Measurements from ENCODE around the gene FGF7. TPM values are rescaled to one million over a fixed set of nuclear protein-coding genes. Genes with fewer than 3 reads are reported as not detected.
"Not testable (repeated sequence)": the region's sequence is repeated elsewhere in the genome, so short reads cannot be mapped to it uniquely, and the experiment has no call there.

Gene FGF7
- total and polyA plus RNA-seq, 5 experiments from 2014 or later, result 0.02 to 0.25 (median 0.23) TPM; not detected in 2

DNA sequence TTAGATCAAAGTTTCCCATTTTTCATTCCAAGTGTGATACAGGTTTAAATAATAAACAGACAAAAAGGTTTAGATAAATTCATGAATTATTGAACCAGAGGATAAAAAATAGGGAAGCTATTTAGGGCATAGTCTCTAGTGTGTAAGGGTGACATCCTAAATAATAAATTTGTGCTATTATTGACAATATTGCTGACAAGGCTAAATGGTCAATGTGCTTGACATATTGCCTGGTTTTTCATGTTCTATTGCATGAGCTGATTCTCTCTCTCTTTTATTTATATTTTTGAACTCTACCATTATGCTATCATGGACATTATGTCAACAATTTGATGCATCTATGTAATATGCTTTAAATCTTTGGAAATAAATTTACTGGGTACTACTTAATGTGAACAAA lies 55.9 kb downstream of the FGF7 start:
- H3K36me3 Mint-ChIP-seq, DNase-seq, H3K4me3 Mint-ChIP-seq, H3K27me3 Mint-ChIP-seq, H3K27ac Mint-ChIP-seq, H3K9me3 Mint-ChIP-seq, H3K4me1 Mint-ChIP-seq, ATAC-seq, POLR2A ChIA-PET: not testable (repeated sequence)

DNA sequence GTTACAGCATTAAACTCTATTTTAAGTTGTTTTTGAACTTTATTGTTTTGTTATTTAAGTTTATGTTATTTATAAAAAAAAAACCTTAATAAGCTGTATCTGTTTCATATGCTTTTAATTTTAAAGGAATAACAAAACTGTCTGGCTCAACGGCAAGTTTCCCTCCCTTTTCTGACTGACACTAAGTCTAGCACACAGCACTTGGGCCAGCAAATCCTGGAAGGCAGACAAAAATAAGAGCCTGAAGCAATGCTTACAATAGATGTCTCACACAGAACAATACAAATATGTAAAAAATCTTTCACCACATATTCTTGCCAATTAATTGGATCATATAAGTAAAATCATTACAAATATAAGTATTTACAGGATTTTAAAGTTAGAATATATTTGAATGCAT lies 62.4 kb downstream of the FGF7 start:
- H3K27ac Mint-ChIP-seq, POLR2A ChIA-PET, H3K4me3 Mint-ChIP-seq, H3K36me3 Mint-ChIP-seq, DNase-seq, H3K9me3 Mint-ChIP-seq, ATAC-seq, H3K4me1 Mint-ChIP-seq, H3K27me3 Mint-ChIP-seq: not testable (repeated sequence)

DNA sequence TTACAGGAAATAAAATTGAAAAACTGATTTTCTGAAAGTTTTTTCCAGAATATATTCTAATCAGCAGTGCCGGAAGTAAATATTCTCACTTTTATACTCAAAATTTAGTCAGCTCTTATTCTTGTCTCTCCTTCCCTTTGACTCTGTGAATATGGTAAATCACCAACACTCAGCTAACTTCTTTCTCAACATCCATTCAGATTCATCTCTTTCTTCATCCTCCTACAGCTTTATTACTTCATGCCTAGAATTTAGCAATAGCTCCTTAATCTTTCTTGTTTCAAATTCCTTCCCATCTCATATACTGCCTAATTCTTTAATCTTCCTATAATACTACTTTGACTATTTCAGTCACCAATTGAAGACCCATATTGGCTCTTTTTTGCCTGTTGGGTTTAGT lies 67.9 kb downstream of the FGF7 start:
- no peak for ATAC-seq
- POLR2A ChIA-PET, result no interaction called here

DNA sequence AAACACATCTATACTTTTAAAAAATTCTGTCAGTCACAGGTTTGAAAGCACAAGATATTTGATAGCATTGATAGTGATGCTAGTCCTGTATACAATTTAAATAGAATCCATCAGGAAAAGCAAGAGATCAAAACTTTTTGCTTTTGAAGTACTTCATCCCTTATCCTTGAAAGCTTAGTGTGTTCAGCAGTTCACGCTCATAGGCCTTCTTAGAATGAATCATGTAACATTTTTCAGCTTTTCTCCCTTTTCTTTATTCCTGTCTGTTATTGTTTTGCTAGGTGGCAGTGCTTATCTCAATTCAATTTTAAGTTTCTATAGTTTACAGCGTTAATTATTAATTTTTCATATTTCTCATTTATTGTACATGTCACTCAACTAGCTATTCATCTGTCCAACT lies 69.1 kb downstream of the FGF7 start:
- POLR2A ChIA-PET, result no interaction called here
- no peak overlapping the region for H3K27ac Mint-ChIP-seq
- no peak for DNase-seq

More for the DNA sequence above, 67.9 kb downstream of the FGF7 start:
- Mint-ChIP-seq H3K4me3 (no peak overlapping the region), H3K36me3 (no peaks in the 10 kb centered on the region), H3K27ac (no peak overlapping the region), H3K9me3 (no peaks in the 10 kb centered on the region), H3K4me1 (no peaks in the 10 kb centered on the region), H3K27me3 (peaks cover 0 to 4% (median 0%) of the 10 kb centered on the region in 5 donors)
- DNase-seq, result no peak

DNA sequence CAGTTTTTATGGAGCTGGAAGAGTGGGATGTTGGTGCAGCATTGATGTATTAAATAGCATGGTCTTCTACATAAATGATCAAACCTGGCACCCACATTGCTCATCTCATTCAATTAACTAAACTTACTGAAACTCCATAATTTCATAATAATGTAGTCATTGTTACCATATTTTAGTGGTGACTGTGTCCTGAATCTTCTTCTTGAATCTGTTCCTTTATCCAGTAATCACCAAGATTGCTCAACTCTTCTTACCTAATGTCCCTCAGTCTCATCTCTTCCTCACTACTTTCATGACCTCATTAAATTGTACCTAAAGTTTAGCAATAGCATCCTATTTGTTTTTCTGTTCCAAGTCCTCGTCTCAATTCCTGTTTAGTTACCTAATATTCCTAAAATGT lies 69.8 kb downstream of the FGF7 start:
- peaks cover 0 to 4% (median 0%) of the 10 kb centered on the region in 5 donors for H3K27me3 Mint-ChIP-seq
- ATAC-seq (no peak), DNase-seq (no peak)
- H3K4me1 Mint-ChIP-seq, result no peaks in the 10 kb centered on the region
- no peak overlapping the region for H3K4me3 Mint-ChIP-seq
- no peaks in the 10 kb centered on the region for H3K9me3 Mint-ChIP-seq
- POLR2A ChIA-PET, result no interaction called here
- H3K36me3 Mint-ChIP-seq, result no peaks in the 10 kb centered on the region
- H3K27ac Mint-ChIP-seq, result no peak overlapping the region

More for the DNA sequence above, 69.1 kb downstream of the FGF7 start:
- no peaks in the 10 kb centered on the region for H3K9me3 Mint-ChIP-seq
- no peak overlapping the region for H3K4me3 Mint-ChIP-seq
- no peak for ATAC-seq
- H3K27me3 Mint-ChIP-seq, result peaks cover 0 to 4% (median 0%) of the 10 kb centered on the region in 5 donors
- H3K4me1 Mint-ChIP-seq, result no peaks in the 10 kb centered on the region
- no peaks in the 10 kb centered on the region for H3K36me3 Mint-ChIP-seq

DNA sequence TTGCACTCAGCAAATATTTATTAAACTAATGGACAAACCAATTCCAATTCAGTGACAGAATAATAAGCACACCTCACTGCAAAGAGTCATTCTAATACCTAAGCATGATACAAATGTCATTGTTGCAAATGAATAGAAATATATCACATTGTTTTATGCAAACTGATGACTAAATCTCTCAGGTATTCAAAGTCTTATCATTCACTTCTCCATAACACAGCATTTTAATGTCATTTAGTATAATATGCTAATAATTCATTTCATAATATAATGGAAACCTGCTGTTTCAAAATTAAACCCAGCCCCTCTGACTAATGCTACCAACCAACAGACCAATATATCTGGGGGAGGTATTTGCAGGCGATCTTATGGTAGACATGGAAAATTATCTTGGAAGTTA lies 71.8 kb downstream of the FGF7 start:
- DNase-seq (no peak), ATAC-seq (no peak)
- Mint-ChIP-seq H3K4me3 (no peak overlapping the region), H3K4me1 (no peaks in the 10 kb centered on the region), H3K27ac (no peak overlapping the region), H3K36me3 (no peaks in the 10 kb centered on the region), H3K9me3 (no peaks in the 10 kb centered on the region), H3K27me3 (peaks cover 0 to 4% (median 0%) of the 10 kb centered on the region in 5 donors)
- POLR2A ChIA-PET, result no interaction called here

DNA sequence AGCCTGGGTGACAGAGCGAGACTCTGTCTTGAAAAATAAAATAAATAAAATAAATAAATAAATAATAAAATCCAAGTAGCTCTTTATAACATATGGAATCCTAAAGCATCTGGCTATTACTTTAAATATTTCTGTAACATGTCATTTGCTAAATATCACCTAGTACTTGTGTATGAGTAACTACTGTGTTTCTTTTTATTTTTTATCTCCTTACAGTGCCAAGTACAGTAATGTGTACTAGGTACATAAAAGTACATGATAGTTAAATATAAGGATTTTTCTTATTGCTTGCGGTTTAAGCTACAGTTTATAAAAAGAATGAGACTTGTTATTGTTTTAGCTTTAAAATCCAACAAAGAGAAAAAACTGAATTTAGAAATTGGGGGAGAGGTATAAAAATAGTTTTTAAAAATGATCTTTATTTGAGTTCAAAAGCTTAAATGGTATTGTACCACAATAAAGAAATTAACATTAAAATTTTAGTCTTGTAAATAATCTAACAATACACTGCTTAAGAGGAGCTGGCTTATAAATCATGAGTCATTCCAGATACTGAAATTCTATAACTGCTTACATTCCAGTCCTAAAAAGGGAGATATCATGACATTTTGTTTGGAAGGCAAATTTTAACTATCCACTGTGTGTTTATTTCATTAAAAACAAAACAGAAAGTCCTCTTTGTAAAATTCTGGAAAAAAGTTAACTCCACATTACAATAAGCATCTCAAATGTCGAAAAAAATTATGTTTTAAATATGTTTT lies 73.1 kb downstream of the FGF7 start:
- H3K9me3 Mint-ChIP-seq, result peaks cover 0 to 9% (median 5%) of the 10 kb centered on the region in 9 donors
- no peak for DNase-seq
- no peak for ATAC-seq
- POLR2A ChIA-PET, result no interaction called here
- H3K4me3 Mint-ChIP-seq, result no peak overlapping the region
- no peaks in the 10 kb centered on the region for H3K4me1 Mint-ChIP-seq
- peaks cover 0 to 4% (median 0%) of the 10 kb centered on the region in 5 donors for H3K27me3 Mint-ChIP-seq
- no peak overlapping the region for H3K27ac Mint-ChIP-seq
- peaks cover 0 to 5% (median 0%) of the 10 kb centered on the region in 3 donors for H3K36me3 Mint-ChIP-seq

DNA sequence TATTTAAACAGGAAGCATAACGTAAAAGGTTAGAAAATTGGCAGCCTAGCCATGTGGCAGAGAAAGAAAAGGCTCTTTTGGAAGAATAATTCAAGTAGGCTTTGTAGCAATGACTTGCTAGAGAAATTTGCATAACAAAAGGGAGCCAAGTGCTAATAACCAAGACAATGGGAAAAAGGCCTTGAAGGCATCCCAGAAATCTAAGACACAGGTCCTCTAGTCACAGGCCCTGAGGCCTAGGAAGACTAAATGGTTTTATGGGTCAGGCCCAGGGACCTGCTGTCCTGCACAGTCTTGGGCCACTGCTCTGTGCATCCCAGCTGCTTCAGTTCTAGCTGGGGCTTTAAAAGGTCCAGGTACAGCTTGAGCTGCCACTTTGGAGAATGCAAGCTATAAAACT lies 78.5 kb downstream of the FGF7 start:
- Mint-ChIP-seq H3K9me3 (peaks cover 0 to 23% (median 13%) of the 10 kb centered on the region in 9 donors), H3K4me1 (no peaks in the 10 kb centered on the region), H3K27ac (no peak overlapping the region), H3K27me3 (peaks cover 0 to 2% (median 0%) of the 10 kb centered on the region in 5 donors), H3K36me3 (peaks cover 0 to 14% (median 10%) of the 10 kb centered on the region in 3 donors), H3K4me3 (no peak overlapping the region)
- ATAC-seq (no peak), DNase-seq (no peak)
- POLR2A ChIA-PET, result no interaction called here

DNA sequence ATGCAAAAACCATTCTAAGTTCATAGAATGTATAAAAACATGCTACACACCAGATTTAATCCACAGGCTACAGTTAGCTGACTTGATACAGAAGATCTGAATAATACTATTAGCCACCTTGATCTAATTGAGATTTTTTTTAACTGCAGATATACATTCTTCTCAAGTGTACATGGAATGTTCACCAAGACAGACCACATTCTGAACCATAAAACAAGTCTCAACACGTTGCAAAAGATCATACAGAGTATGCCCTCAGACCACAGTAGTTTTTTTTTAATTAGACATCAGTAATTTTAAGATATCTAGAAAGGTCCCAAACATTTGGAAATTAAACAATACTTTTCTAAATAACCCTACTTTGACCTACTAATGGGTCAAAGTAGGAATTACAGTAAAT lies 83.3 kb downstream of the FGF7 start:
- Mint-ChIP-seq H3K9me3 (peaks cover 0 to 20% (median 7%) of the 10 kb centered on the region in 9 donors), H3K4me1 (no peaks in the 10 kb centered on the region), H3K4me3 (no peak overlapping the region), H3K27me3 (no peaks in the 10 kb centered on the region), H3K27ac (no peak overlapping the region), H3K36me3 (peaks cover 0 to 10% (median 8%) of the 10 kb centered on the region in 3 donors)
- POLR2A ChIA-PET, result no interaction called here
- ATAC-seq, result no peak
- DNase-seq, result no peak

DNA sequence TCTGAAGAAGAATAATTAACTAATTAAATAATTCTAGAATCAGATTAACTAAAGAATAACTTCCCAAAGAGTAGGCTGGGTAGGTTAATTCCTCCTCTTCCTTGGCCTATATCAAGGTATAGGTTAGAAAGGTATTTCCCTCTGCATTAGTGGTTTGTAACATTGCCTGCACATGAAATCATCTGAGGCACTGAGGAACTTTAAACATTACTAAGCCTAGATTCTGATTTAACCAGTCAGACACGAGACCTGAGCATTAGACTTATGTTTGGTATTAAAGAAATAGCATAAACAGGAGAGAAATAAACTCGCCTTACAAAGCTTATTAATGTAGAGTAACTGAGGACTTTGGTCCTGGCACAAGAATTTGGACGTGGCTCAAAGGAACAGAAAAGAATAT lies 84.2 kb downstream of the FGF7 start:
- DNase-seq (no peak), ATAC-seq (no peak)
- Mint-ChIP-seq H3K27ac (no peak overlapping the region), H3K4me3 (no peak overlapping the region), H3K4me1 (no peaks in the 10 kb centered on the region), H3K9me3 (peaks cover 0 to 12% (median 7%) of the 10 kb centered on the region in 9 donors), H3K27me3 (no peaks in the 10 kb centered on the region), H3K36me3 (peaks cover 0 to 6% (median 6%) of the 10 kb centered on the region in 3 donors)
- POLR2A ChIA-PET, result no interaction called here

DNA sequence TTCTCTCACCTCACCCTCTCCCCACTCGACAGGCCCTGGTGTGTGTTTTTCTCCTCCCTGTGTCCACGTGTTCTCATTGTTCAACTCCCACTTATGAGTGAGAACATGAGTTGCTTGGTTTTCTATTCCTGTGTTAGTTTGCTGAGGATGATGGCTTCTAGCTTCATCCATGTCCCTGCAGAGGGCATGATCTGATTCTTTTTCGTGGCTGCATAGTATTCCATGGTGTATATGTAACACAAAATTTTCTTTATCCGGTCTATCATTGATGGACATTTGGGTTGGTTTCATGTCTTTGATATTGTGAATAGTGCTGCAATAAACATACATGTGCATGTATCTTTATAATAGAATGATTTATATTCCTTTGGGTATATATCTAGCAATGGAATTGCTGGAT lies 89.7 kb downstream of the FGF7 start:
- H3K27ac Mint-ChIP-seq, H3K27me3 Mint-ChIP-seq, H3K4me1 Mint-ChIP-seq, H3K36me3 Mint-ChIP-seq, ATAC-seq, POLR2A ChIA-PET, DNase-seq, H3K4me3 Mint-ChIP-seq: not testable (repeated sequence)
- H3K9me3 Mint-ChIP-seq, result peaks cover 0 to 10% (median 3%) of the 10 kb centered on the region in 9 donors

DNA sequence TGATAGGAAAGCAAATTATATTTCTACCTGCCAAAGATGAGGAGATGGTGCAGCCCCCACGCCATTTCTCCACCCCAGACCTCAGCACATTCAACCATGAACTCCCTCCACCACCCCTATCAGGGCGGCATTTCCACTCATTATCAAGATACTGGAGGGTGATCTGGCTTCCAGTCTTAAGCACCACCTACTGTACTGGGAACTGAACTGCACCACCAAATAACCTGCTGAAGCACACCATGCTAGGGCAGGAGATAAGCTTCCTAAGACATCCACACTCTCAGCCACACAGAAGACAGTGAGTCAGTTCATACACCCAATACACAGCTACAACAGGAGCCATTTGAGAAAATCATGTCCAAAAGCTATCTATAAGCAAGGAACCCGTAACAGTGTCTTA lies 98.8 kb downstream of the FGF7 start:
- DNase-seq (no peak), ATAC-seq (no peak)
- peaks cover 1 to 18% (median 11%) of the 10 kb centered on the region in 5 donors for H3K27me3 Mint-ChIP-seq
- H3K36me3 Mint-ChIP-seq, result peaks cover 12 to 47% (median 28%) of the 10 kb centered on the region in 3 donors
- no peak overlapping the region for H3K27ac Mint-ChIP-seq
- POLR2A ChIA-PET, result no interaction called here
- H3K4me3 Mint-ChIP-seq, result no peak overlapping the region
- H3K4me1 Mint-ChIP-seq, result no peaks in the 10 kb centered on the region
- H3K9me3 Mint-ChIP-seq, result peaks cover 13 to 68% (median 40%) of the 10 kb centered on the region in 9 donors

DNA sequence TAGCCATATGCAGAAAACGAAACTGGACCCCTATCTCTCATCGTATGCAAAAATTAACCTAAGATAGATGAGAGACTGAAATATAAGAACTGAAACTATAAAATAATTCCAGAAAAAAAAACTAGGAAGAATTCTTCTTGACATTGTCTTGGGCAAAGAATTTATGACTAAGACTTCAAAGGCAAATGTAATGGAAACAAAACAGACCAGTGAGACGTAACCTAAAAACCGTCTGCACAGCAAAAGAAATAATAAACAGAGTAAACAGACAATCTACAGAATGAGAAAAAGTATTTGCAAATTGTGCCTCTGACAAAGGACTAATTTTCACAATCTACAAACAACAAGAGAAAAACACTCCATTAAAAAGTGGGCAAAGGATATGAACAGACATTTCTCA lies 105.2 kb downstream of the FGF7 start:
- no peak overlapping the region for H3K4me3 Mint-ChIP-seq
- POLR2A ChIA-PET, result no interaction called here
- no peak overlapping the region for H3K27ac Mint-ChIP-seq
- ATAC-seq (no peak), DNase-seq (no peak)
- H3K9me3 Mint-ChIP-seq, result peaks cover 6 to 32% (median 19%) of the 10 kb centered on the region in 9 donors
- H3K27me3 Mint-ChIP-seq, result peaks cover 0 to 12% (median 6%) of the 10 kb centered on the region in 5 donors
- H3K4me1 Mint-ChIP-seq, result no peaks in the 10 kb centered on the region
- H3K36me3 Mint-ChIP-seq, result peaks cover 3 to 30% (median 16%) of the 10 kb centered on the region in 3 donors

DNA sequence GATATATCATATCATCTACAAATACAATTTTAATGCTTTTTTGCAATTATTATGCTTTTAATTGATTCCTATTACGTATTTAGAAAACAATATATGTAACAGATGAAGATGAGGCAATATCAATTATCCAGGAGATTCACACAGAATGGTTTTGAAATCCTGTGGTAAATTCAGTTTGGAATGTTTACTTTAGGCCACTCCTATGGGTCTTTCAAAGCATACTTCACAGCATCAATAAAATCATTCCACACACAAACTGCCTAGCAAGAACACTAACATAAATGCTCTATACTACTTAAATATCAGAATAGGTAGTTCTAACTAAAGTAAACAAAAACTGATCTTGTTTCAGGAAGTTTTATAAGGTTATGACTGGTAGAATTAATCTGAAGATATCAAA lies 107.0 kb downstream of the FGF7 start:
- H3K27ac Mint-ChIP-seq, result no peak overlapping the region
- H3K27me3 Mint-ChIP-seq, result peaks cover 0 to 12% (median 2%) of the 10 kb centered on the region in 5 donors
- ATAC-seq (no peak), DNase-seq (no peak)
- peaks cover 8 to 36% (median 26%) of the 10 kb centered on the region in 9 donors for H3K9me3 Mint-ChIP-seq
- no peaks in the 10 kb centered on the region for H3K4me1 Mint-ChIP-seq
- H3K4me3 Mint-ChIP-seq, result no peak overlapping the region
- H3K36me3 Mint-ChIP-seq, result peaks cover 0 to 39% (median 5%) of the 10 kb centered on the region in 3 donors
- POLR2A ChIA-PET, result no interaction called here

All from naive thymus-derived CD8-positive, alpha-beta T cell (primary cell).